Endothelial cell of umbilical vein (primary cell): Measurements from ENCODE around the gene CCDC82. TPM values are rescaled to one million over a fixed set of nuclear protein-coding genes. Genes with fewer than 3 reads are reported as not detected.

Experiments used
- BruUV-seq: library from RNA; stranded (reverse); fragments of 400-500 nt; replicated peaks from 2 replicates; lab custom pipeline; 2021; lab: Mats Ljungman, UMichigan
- CTCF ChIA-PET: fragments of 300-600, 350-600 bp; sonication (Branson Sonifier 250); formaldehyde crosslinking; loops from one replicate; lab custom pipeline; 2021; ENCODE audit warnings: antibody characterized with exemption, inconsistent platforms; lab: Charles Lee
- POLR2A ChIA-PET: fragments of 300-600, 350-600 bp; sonication (Branson Sonifier 250); formaldehyde crosslinking; loops from one replicate; lab custom pipeline; 2021; ENCODE audit warnings: antibody characterized with exemption, inconsistent platforms; lab: Charles Lee
- DNase-seq: peaks from one replicate; pipeline ENCODE4 v3.0.0-alpha.2; 2011; ENCODE audit warnings: low read depth, low spot score
- FAIRE-seq: peaks from 2 replicates; lab custom pipeline; 2011; peaks lifted over from hg19 to GRCh38; lab: Jason Lieb, UNC
- H2AFZ ChIP-seq: 2 replicates; pipeline ENCODE4 v1.6.0; 2012; ENCODE audit warnings: low read depth, low read length, control low read depth, inconsistent platforms
- H3K27ac ChIP-seq: 2 replicates; pipeline ENCODE4 v1.5.1; 2011; ENCODE audit warnings: low read depth, mild to moderate bottlenecking, control low read depth, low read length, moderate library complexity; ENCODE audit not compliant: insufficient read depth
- H3K27me3 ChIP-seq, 2 experiments: 2 replicates each; pipeline versions ENCODE4 v1.6.0 to v1.6.1; 2011; ENCODE audit warnings: low read length in 2 of 2, mixed read lengths in 1 of 2; ENCODE audit not compliant: control insufficient read depth in 2 of 2, insufficient read depth in 2 of 2
- H3K36me3 ChIP-seq, 2 experiments: 2 replicates in 1 of 2; 3 replicates in 1 of 2; pipeline ENCODE4 v1.5.1; 2011; ENCODE audit warnings: low read length in 2 of 2, mild to moderate bottlenecking in 1 of 2, moderate library complexity in 1 of 2; ENCODE audit not compliant: control insufficient read depth in 2 of 2, insufficient read depth in 2 of 2; ENCODE audit errors: extremely low read depth in 1 of 2
- H3K4me1 ChIP-seq: 3 replicates; pipeline ENCODE4 v1.5.1; 2011; ENCODE audit warnings: mild to moderate bottlenecking, low read length; ENCODE audit not compliant: control insufficient read depth, insufficient read depth; ENCODE audit errors: extremely low read depth
- H3K4me2 ChIP-seq: 2 replicates; pipeline ENCODE4 v1.6.1; 2011; ENCODE audit warnings: low read length, control low read depth, mixed read lengths; ENCODE audit not compliant: insufficient read depth
- H3K4me3 ChIP-seq, 3 experiments: fragments of 200-600 bp in 1 of 3; sonication (generic), shearing (Covaris generic) in 1 of 3; replicated peaks in 1 of 3; 2 replicates each; pipeline ENCODE4 v1.5.1; 2011 to 2016; ENCODE audit warnings: control low read depth in 3 of 3, low read length in 3 of 3, mild to moderate bottlenecking in 2 of 3, inconsistent platforms in 1 of 3, low read depth in 1 of 3, moderate library complexity in 1 of 3; ENCODE audit not compliant: insufficient read depth in 1 of 3
- H3K79me2 ChIP-seq: 2 replicates; pipeline ENCODE4 v1.6.0; 2012; ENCODE audit warnings: low read length, inconsistent platforms; ENCODE audit not compliant: control insufficient read depth, insufficient read depth
- H3K9ac ChIP-seq: replicated peaks from 2 replicates; pipeline ENCODE3; 2011; ENCODE audit warnings: low read length, control low read depth; ENCODE audit not compliant: insufficient read depth; ENCODE audit errors: extremely low read depth
- H3K9me1 ChIP-seq: replicated peaks from 3 replicates; pipeline ENCODE4 v1.6.0; 2011; ENCODE audit warnings: mild to moderate bottlenecking, low read length; ENCODE audit not compliant: control insufficient read depth, insufficient read depth; ENCODE audit errors: extremely low read depth
- H3K9me3 ChIP-seq: replicated peaks from 2 replicates; pipeline ENCODE4 v1.5.1; 2012; ENCODE audit warnings: low read length, inconsistent platforms; ENCODE audit not compliant: control insufficient read depth, insufficient read depth
- H4K20me1 ChIP-seq: replicated peaks from 2 replicates; pipeline ENCODE3; 2011; ENCODE audit warnings: mild to moderate bottlenecking, low read length; ENCODE audit not compliant: control insufficient read depth, insufficient read depth; ENCODE audit errors: extremely low read depth
- CTCF ChIP-seq, 2 donors: IDR thresholded peaks; 1 replicate in 1 of 2; 2 replicates in 1 of 2; pipeline ENCODE4 v1.5.1; 2011; ENCODE audit warnings: low read length in 2 of 2, mild to moderate bottlenecking in 2 of 2, moderate library complexity in 2 of 2, control low read depth in 1 of 2, inconsistent platforms in 1 of 2, low read depth in 1 of 2; ENCODE audit not compliant: insufficient read depth in 1 of 2; ENCODE audit errors: extremely low read depth in 1 of 2
- EZH2 ChIP-seq: IDR thresholded peaks from 2 replicates; pipeline ENCODE4 v1.6.1; 2012; ENCODE audit warnings: borderline replicate concordance, low read depth, mild to moderate bottlenecking, moderate library complexity, low read length, inconsistent platforms; ENCODE audit not compliant: severe bottlenecking
- FOS ChIP-seq: IDR thresholded peaks from 2 replicates; pipeline ENCODE4 v1.6.1; 2011; ENCODE audit warnings: mild to moderate bottlenecking, low read length, moderate library complexity, borderline replicate concordance; ENCODE audit not compliant: insufficient read depth
- GATA2 ChIP-seq: IDR thresholded peaks from 2 replicates; pipeline ENCODE4 v1.7.0; 2011; ENCODE audit warnings: low read depth, mild to moderate bottlenecking, moderate library complexity, mixed read lengths, low read length; ENCODE audit not compliant: insufficient read length, insufficient read depth
- JUN ChIP-seq: IDR thresholded peaks from 2 replicates; pipeline ENCODE4 v1.6.1; 2011; ENCODE audit warnings: borderline replicate concordance, low read depth; ENCODE audit not compliant: insufficient read length, insufficient read depth
- MYC ChIP-seq: IDR thresholded peaks from one replicate; pipeline ENCODE4 v1.6.1; 2011; ENCODE audit warnings: mild to moderate bottlenecking, low read depth, low read length
- POLR2A ChIP-seq: IDR thresholded peaks from 2 replicates; pipeline ENCODE4 v1.6.1; 2012; ENCODE audit warnings: low read depth, mild to moderate bottlenecking, control low read depth, low read length
- POLR2AphosphoS5 ChIP-seq: IDR thresholded peaks from 2 replicates; pipeline ENCODE4 v1.6.1; 2012; ENCODE audit warnings: low read depth, mild to moderate bottlenecking, control low read depth, low read length, moderate library complexity; ENCODE audit not compliant: insufficient read depth
- dilution Hi-C: fragments of 300-500 bp; cut with MboI; formaldehyde crosslinking; loops from one replicate; pipeline ENCODE4 v1.15.0; 2019; ENCODE audit warnings: low sequenced_read_pairs; ENCODE audit not compliant: extremely low pct_ligation_motif_present
- intact Hi-C: fragments of 100-400 bp; cut with micrococcal nuclease; formaldehyde crosslinking; loops from one replicate; pipeline ENCODE4 v1.10.0; 2022
- polyA plus RNA-seq, 4 experiments: library from polyadenylated mRNA; depleted of rRNA in 3 of 4; stranded (reverse) in 3 of 4; unstranded in 1 of 4; fragments of >200 nt; gene quantifications; 2 replicates each; pipeline versions ENCODE4 v1.2.1 to v1.2.3, GENCODE V29; 2011 to 2012; ENCODE audit warnings: missing spikeins in 1 of 4
- total RNA-seq: library from RNA; stranded (reverse); gene quantifications from 2 replicates; pipeline ENCODE4 v1.2.3, GENCODE V29; 2021
- TF ChIP-seq, protein P1 (sequence below): IDR thresholded peaks from 2 replicates; pipeline ENCODE4 v1.6.1; 2011; ENCODE audit not compliant: insufficient read depth, insufficient read length

The CCDC82 gene
- total and polyA plus RNA-seq, 2 donors (not counting 3 experiments of a cell fraction or from before 2014, with no cell fraction given): 8.1 to 33.4 TPM

- H2AFZ ChIP-seq: no peak overlapping the region
Measured at GRCh38 chr11:96356848-96357247, 32.9 kb downstream of the CCDC82 start.

DNA sequence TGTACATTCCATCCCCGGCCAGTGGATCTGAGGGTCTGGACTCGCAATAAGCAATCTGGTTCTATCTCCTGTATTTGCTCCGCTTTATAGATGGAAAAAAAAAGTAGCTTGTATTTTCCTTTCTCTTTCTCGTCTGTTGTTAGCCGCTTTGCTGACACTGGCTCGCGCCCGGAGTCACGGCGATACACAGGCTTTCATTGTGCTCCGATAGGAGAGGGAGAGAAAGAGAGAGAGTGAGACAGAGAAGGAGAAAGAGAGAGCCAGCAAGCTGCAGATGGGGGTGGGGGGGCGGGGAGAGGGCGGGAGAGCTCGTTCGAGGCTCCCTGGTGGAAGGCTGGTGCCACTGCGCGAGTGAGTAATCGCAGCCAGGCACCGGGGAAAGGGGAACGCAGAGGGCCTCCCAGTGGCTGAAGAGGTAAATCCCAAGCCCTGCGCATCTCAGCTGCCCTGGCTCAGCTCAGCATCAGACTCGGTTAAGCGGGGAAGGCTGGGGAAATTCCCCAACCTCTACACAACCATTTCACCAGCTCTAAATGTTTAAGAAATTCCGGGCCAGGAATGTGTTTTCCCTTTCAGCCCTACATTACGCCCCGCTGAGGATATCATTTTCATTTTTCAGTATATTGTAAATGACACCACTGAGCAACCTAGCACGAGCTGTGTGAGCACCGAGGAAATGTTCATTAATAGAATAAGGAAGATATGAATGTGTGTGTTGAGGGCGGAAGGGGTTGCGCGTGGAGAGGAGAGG is 46.6 kb downstream of the CCDC82 start, which contains the start of gene MAML2:
Gene MAML2 (minus strand): TSS at position 235 of the 751 bp plus-strand sequence. CDS start 1,300 bp downstream, outside the sequence.
- Histone ChIP-seq H3K4me2 (peak within 1 kb of the TSS; percentile 97), H3K9me3 (no peaks in the 10 kb centered on the region), H3K4me3 (peak within 1 kb of the TSS; percentile 59 to 98 (median 94)), H2AFZ (peak within 1 kb of the TSS; percentile 89), H3K4me1 (peaks cover 30% of the 10 kb centered on the region), H3K36me3 (no peaks in the 10 kb centered on the region), H4K20me1 (no peaks in the 10 kb centered on the region), H3K27ac (peak within 1 kb of the TSS; percentile 88), H3K79me2 (peaks cover 29% of the 10 kb centered on the region), H3K9me1 (no peaks in the 10 kb centered on the region), H3K27me3 (no peaks in the 10 kb centered on the region), H3K9ac (peak within 1 kb of the TSS; percentile 95)
- ChIA-PET CTCF (interaction anchor here (0.6 to 8.5 kb wide), 112 partner anchors 9 to 1276 kb away, joined by 3 to 215 read pairs (median 6); partner anchors contain the start of genes CCDC82, FAM76B, JRKL and SRSF8), POLR2A (interaction anchor here (0.7 to 2.9 kb wide), 10 partner anchors 11 to 507 kb away, joined by 3 to 13 read pairs (median 4); partner anchors contain the start of genes CCDC82 and JRKL)
- FAIRE-seq (peak; percentile 89), DNase-seq (peak; percentile 91)
- BruUV-seq: no TSS peak
- intact Hi-C loops: loop anchor here (1.0 to 5.0 kb wide), 13 partner anchors 29 to 507 kb away; partner anchors contain the start of genes CCDC82 and MTMR2
- TF ChIP-seq FOS: peak; percentile 51
- TF ChIP-seq CTCF (IDR thresholded peaks at IDR 0.05; ENCODE audit: extremely low read depth in 1 of 2, insufficient read depth in 1 of 2, low read depth in 1 of 2, low read length in 2 of 2): peak; percentile 76 to 96
- TF ChIP-seq POLR2AphosphoS5: peak; percentile 40
- no peak for TF ChIP-seq JUN
- TF ChIP-seq MYC: no peak
- TF ChIP-seq, protein P1, sequence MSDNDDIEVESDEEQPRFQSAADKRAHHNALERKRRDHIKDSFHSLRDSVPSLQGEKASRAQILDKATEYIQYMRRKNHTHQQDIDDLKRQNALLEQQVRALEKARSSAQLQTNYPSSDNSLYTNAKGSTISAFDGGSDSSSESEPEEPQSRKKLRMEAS: no peak
- TF ChIP-seq POLR2A: no peak
- no peak for TF ChIP-seq GATA2
- no peak for TF ChIP-seq EZH2
- dilution Hi-C loops: no loop called here

More at GRCh38 chr11:96356848-96357247, 32.9 kb downstream of the CCDC82 start:
- no peaks in the 10 kb centered on the region for H3K27me3 ChIP-seq
- ChIA-PET CTCF (no interaction called here), POLR2A (no interaction called here)
- no peak overlapping the region for H3K9ac ChIP-seq
- H3K27ac ChIP-seq: no peak overlapping the region
- DNase-seq: no peak
- H3K36me3 ChIP-seq: peaks cover 2 to 4% of the 10 kb centered on the region in 2 experiments
- TF ChIP-seq GATA2 (no peak), MYC (no peak), JUN (no peak), EZH2 (no peak)
- H3K4me3 ChIP-seq: no peak overlapping the region
- intact Hi-C loops (no loop called here), dilution Hi-C loops (no loop called here)
- H3K4me2 ChIP-seq: no peak overlapping the region
- no peaks in the 10 kb centered on the region for H3K4me1 ChIP-seq
- FAIRE-seq: no peak
- no TSS peak for BruUV-seq
- no peaks in the 10 kb centered on the region for H3K79me2 ChIP-seq
- no peaks in the 10 kb centered on the region for H3K9me1 ChIP-seq
- no peaks in the 10 kb centered on the region for H3K9me3 ChIP-seq
- H4K20me1 ChIP-seq: no peaks in the 10 kb centered on the region
